MM.1S (cell line): Measurements from ENCODE around the gene APOA4.

Source experiments
- DNase-seq: peaks from one replicate; pipeline ENCODE4 v3.0.0-alpha.2; 2015
- H2AFZ ChIP-seq: fragments of 300-600 bp; sonication (generic); 2 replicates; pipeline ENCODE4 v1.6.0; 2016; ENCODE audit warnings: antibody characterized with exemption, low read length
- H3F3A ChIP-seq: fragments of 300-600 bp; sonication (generic); 2 replicates; pipeline ENCODE4 v1.6.1; 2016; ENCODE audit warnings: mild to moderate bottlenecking, antibody characterized with exemption, low read length, moderate library complexity, mixed read lengths; ENCODE audit not compliant: insufficient read depth
- H3K27ac ChIP-seq: fragments of 300-600 bp; sonication (generic); 2 replicates; pipeline ENCODE4 v1.5.1; 2016; ENCODE audit warnings: mild to moderate bottlenecking, low read length
- H3K27me3 ChIP-seq: fragments of 300-600 bp; sonication (generic); replicated peaks from 2 replicates; pipeline ENCODE4 v1.6.0; 2016; ENCODE audit warnings: low read length; ENCODE audit not compliant: insufficient read depth
- H3K36me3 ChIP-seq: fragments of 300-600 bp; sonication (generic); replicated peaks from 2 replicates; pipeline ENCODE4 v1.6.1; 2016; ENCODE audit warnings: mild to moderate bottlenecking, low read length, mixed read lengths; ENCODE audit not compliant: insufficient read depth
- H3K4me1 ChIP-seq: fragments of 300-600 bp; sonication (generic); 2 replicates; pipeline ENCODE4 v1.6.1; 2016; ENCODE audit warnings: low read length, mixed read lengths
- H3K4me2 ChIP-seq: fragments of 300-600 bp; sonication (generic); 2 replicates; pipeline ENCODE4 v1.6.0; 2016; ENCODE audit warnings: low read depth, low read length
- H3K4me3 ChIP-seq: fragments of 300-600 bp; sonication (generic); 2 replicates; pipeline ENCODE4 v1.5.1; 2016; ENCODE audit warnings: low read length, mixed read lengths
- H3K79me2 ChIP-seq: fragments of 300-600 bp; sonication (generic); 2 replicates; pipeline ENCODE4 v1.6.1; 2016; ENCODE audit warnings: mixed run types, low read length, mixed read lengths
- H3K9ac ChIP-seq: fragments of 300-600 bp; sonication (generic); 2 replicates; pipeline ENCODE4 v1.6.1; 2016; ENCODE audit warnings: low read length, mixed read lengths
- H3K9me2 ChIP-seq: fragments of 300-600 bp; sonication (generic); replicated peaks from 2 replicates; pipeline ENCODE4 v1.6.1; 2016; ENCODE audit warnings: mild to moderate bottlenecking, low read length, mixed read lengths; ENCODE audit not compliant: insufficient read depth
- H3K9me3 ChIP-seq: fragments of 300-600 bp; sonication (generic); replicated peaks from 2 replicates; pipeline ENCODE4 v1.6.1; 2016; ENCODE audit warnings: mild to moderate bottlenecking, low read length, mixed read lengths; ENCODE audit not compliant: insufficient read depth
- H4K20me1 ChIP-seq: fragments of 300-600 bp; sonication (generic); 2 replicates; pipeline ENCODE4 v1.6.1; 2016; ENCODE audit warnings: mild to moderate bottlenecking, low read length, moderate library complexity, mixed read lengths; ENCODE audit not compliant: insufficient read depth
- CTCF ChIP-seq: fragments of 300-600 bp; sonication (generic); IDR thresholded peaks from 2 replicates; pipeline ENCODE4 v1.5.1; 2016; ENCODE audit warnings: antibody characterized with exemption, low read length, mixed read lengths
- EZH2 ChIP-seq: fragments of 300-600 bp; sonication (generic); optimal IDR thresholded peaks from 2 replicates; pipeline ENCODE3; 2017; ENCODE audit warnings: low read depth, mild to moderate bottlenecking, antibody characterized with exemption, low read length, mixed read lengths
- EZH2phosphoT487 ChIP-seq: fragments of 300-600 bp; sonication (generic); IDR thresholded peaks from 2 replicates; pipeline ENCODE4 v1.6.1; 2018; ENCODE audit warnings: antibody characterized with exemption, low read length

The APOA4 gene

GRCh38 chr11:116869610-116870009 is 46.5 kb upstream of the APOA4 start:
- DNase-seq: no peak
- Histone ChIP-seq H3K4me1 (no peaks in the 10 kb centered on the region), H3K79me2 (no peaks in the 10 kb centered on the region), H3K27me3 (no peaks in the 10 kb centered on the region), H3F3A (no peaks in the 10 kb centered on the region), H3K36me3 (0 out of 2 replicates have a peak, but pooled peaks cover 4% of the 10 kb centered on the region), H3K27ac (no peak overlapping the region), H3K4me2 (no peak overlapping the region), H3K4me3 (no peak overlapping the region), H3K9ac (no peak overlapping the region), H3K9me2 (no peaks in the 10 kb centered on the region), H3K9me3 (no peaks in the 10 kb centered on the region), H2AFZ (no peak overlapping the region), H4K20me1 (no peaks in the 10 kb centered on the region)
- TF ChIP-seq CTCF (no peak), EZH2phosphoT487 (no peak), EZH2 (no peak)

DNA sequence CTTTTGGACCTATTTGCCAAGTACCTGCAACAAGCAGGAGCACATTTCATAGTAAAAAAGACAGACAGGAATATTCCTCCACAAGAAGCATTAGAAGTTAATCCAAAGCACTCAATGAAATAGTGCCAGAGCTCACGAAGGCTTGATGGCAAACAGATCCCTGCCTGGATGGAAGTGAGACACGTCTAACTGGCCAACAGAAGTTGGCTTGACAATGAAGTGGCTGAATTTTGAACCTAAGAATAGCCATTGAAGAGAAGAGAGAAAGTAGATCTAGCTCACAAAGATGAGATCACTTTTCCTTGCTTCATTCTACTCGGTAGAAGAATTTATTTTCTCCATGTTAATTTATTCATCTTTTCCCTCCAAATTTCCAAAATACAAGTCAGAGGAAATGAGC is 45.0 kb upstream of the APOA4 start:
- 0 out of 2 replicates have a peak, but pooled peaks cover 9% of the 10 kb centered on the region for H3K36me3 ChIP-seq
- no peaks in the 10 kb centered on the region for H3F3A ChIP-seq
- H3K27ac ChIP-seq: no peak overlapping the region
- no peaks in the 10 kb centered on the region for H3K4me1 ChIP-seq
- H3K9me3 ChIP-seq: no peaks in the 10 kb centered on the region
- H3K4me2 ChIP-seq: no peak overlapping the region
- no peaks in the 10 kb centered on the region for H3K79me2 ChIP-seq
- no peak overlapping the region for H2AFZ ChIP-seq
- H3K9ac ChIP-seq: no peak overlapping the region
- no peaks in the 10 kb centered on the region for H3K9me2 ChIP-seq
- DNase-seq: no peak
- no peaks in the 10 kb centered on the region for H4K20me1 ChIP-seq
- no peaks in the 10 kb centered on the region for H3K27me3 ChIP-seq
- H3K4me3 ChIP-seq: no peak overlapping the region
- TF ChIP-seq CTCF: no peak
- TF ChIP-seq EZH2: no peak
- no peak for TF ChIP-seq EZH2phosphoT487

DNA sequence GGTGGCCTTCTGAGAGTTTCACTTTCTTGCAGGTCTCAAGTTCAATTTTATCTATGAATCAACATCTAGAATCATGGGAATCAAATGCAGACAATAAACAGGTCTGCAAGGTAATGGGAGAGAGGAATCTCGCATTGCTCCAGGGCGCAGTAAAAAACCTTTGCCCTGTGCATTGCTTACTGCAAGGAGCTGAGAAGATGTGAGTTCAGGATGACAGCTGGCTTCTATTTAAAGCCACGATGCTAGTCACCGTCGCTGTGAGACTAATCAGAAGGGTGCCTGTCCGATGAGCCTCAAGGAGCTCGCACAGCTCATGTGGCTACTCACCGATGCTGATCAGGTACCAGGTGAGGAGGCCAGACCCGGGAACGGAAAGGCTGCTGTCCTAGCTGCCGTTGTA is 44.5 kb upstream of the APOA4 start:
- Histone ChIP-seq H3F3A (no peaks in the 10 kb centered on the region), H3K36me3 (0 out of 2 replicates have a peak, but pooled peaks cover 9% of the 10 kb centered on the region), H2AFZ (no peak overlapping the region), H3K27ac (no peak overlapping the region), H3K4me2 (no peak overlapping the region), H3K4me1 (no peaks in the 10 kb centered on the region), H3K4me3 (no peak overlapping the region), H3K79me2 (no peaks in the 10 kb centered on the region), H4K20me1 (no peaks in the 10 kb centered on the region), H3K27me3 (no peaks in the 10 kb centered on the region), H3K9ac (no peak overlapping the region), H3K9me3 (no peaks in the 10 kb centered on the region), H3K9me2 (no peaks in the 10 kb centered on the region)
- DNase-seq: no peak
- no peak for TF ChIP-seq CTCF
- no peak for TF ChIP-seq EZH2
- no peak for TF ChIP-seq EZH2phosphoT487
